NCI-H82 treated with DMSO at 0.1 percent for 48 hours (cell line): ENCODE results near the gene MCM8.

Experiments
- DNase-seq: peaks from one replicate; lab custom pipeline; 2025; ENCODE audit not compliant: unreplicated experiment; lab: John Stamatoyannopoulos, UW

MCM8 gene

GRCh38 chr20:5945963-5946362 is 4.5 kb upstream of the MCM8 start:
- DNase-seq = no peak

- no peak for DNase-seq
Observed at GRCh38 chr20:5947276-5947675, 3.2 kb upstream of the MCM8 start.

DNA sequence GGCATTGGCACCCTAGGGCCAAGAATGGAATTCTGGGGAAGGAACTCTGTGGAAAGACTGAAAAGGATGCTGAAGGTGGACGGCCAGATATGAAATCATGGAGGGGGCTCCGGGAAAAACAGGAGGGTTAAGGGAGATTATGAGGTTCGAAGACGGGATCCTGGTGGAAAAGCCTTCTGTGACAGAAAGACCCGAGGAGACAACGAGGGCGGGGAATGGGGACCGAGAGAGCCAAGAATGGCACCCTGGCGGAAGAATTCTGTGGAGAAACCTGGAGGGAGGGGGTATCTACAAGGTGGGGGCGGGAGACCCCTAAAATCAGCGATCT is 545 bp upstream of the MCM8 start:
- DNase-seq = no peak

DNA sequence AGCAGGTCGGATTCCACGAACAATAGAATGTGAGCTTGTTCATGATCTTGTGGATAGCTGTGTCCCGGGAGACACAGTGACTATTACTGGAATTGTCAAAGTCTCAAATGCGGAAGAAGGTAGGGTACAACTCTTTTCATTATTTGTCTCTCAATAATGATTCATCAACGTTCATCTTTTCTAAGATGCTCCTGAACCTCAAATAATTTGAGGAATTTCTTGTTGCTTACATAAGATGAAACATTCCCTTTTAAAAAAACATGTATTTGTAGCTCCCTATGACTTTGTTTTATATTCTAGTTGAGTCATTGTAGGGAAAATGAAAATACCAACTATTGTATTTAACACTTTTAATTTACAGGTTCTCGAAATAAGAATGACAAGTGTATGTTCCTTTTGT is 17.0 kb downstream of the MCM8 start:
- DNase-seq = no peak

DNA sequence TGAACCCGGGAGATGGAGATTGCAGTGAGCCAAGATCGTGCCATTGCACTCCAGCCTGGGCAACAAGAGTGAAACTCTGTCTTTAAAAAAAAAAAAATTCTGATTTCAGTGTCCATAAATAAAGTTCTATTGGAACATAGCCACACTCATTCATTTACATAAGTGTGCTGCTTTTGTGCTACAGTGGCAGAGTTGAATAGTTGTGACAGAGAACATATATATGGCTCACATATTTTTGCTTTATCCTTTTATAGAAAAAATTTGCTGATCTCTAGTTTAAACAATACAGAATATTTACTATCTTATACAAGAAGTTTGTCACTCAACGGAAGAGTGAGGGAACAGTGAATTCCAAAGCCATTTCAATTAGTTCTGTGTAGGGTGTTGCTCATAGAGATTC is 18.0 kb downstream of the MCM8 start:
- DNase-seq = no peak

GRCh38 chr20:5969348-5969935 is 19.0 kb downstream of the MCM8 start:
- no peak for DNase-seq

DNA sequence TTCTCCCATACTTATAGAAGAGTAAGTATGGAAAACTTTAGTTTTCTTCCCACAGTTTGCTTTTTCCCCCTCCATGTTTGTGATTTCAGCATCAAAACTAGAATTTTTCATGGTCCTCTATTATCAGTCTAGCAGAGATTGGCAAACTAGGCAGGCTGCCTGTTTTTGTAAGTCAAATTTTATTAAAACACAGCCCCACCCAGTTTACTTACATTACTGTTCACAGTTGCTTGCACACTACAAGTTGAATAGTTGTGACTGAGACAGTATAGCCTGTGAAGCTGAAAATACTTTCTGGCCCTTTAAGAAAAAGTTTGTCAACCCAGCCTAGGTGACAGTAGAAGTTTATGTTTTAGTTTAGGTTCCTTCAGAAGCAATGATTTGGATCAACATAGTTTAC is 19.5 kb downstream of the MCM8 start:
- no peak for DNase-seq

DNA sequence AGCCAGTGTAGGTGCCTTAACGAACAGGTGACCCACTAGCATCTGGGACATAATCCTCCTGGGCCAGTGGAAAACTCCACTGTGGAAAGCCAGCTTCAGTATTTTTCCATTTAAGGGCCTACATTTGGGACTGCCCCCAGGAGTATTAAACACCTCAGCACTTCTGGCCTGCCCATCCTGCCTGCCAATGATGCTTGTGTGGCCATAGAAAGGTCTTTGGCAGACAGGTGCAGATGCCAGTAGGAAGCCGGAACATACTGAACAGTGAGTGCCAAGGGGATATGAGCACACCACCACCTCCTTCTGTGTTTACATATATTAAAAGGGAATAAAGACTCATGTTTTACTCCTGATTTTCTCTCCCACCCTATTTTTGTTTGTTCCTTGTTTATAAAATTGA is 19.9 kb downstream of the MCM8 start:
- no peak for DNase-seq

DNA sequence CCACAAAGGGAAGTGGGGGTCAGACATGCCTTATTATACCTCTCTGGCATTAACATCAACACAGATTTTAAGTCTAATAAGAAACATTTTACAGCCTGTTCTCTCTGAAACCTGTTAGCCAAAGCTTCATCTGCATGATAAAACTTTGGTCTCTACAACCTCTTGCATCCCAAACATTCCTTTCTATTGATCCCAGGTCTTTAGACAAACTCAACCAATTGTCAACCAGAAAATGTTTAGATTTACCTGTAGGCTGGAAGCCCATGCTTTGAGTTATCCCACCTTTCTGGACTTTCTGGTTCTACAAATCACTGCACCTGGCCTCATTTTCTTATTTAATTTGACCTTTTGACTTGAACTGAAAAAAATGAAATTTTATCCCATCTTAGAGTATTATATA is 20.8 kb downstream of the MCM8 start:
- DNase-seq = no peak

DNA sequence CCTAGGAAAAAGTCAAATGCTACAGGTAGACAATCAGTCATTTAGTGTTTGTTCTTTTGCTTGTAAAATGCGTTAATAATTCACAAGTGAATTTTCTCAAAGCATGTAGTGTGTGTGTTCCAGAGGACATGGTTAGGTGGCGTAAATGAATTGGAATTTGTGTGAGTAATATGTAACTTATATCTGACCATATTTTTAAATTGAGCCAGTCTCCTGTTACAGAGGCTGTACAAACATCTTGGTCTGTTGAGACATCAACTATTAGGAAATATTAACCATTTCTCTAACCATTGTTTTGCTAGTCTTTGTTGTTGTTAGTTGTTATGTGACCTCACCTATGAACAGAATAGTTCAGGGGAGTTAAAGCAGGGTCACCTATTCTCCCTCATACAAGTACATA is 22.7 kb downstream of the MCM8 start:
- DNase-seq = no peak

DNA sequence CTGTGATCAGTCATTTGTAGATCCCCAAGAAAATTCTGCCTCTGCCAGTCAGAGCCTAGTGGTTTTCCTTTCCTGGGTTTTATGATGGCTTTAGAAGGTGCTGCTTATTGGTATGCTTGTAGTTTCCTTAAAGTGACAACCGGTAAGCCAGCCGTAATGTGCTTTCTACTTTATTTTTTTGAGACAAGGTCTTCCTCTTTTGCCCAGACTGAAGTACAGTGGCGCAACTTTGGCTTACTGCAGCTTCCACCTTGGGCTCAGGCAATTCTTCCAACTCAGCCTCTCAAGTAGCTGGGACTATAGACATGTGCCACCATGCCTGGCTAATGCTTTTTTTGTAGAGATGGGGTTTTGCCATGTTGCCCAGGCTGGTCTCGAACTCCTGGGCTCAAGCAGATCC is 23.5 kb downstream of the MCM8 start:
- no peak for DNase-seq

- no peak for DNase-seq
Observed at GRCh38 chr20:5974531-5974930, 24.1 kb downstream of the MCM8 start.

DNA sequence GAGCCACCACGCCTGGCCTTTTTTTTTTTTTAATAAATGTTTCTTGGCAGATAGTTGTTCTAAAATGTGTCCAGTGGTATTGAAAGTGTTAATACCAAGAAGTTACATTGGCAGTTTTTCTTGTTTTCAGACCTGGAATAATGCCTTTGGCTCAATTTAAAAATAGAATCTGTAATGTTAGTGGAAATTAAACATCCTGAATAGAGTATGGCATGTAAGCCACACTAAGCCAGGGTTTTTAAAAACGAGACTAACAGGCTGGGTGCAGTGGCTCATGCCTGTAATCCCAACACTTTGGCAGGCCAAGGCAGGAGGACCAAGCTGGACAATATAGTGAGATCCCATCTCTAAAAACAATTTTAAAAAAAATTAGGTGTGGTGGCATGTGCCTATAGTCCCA is 25.3 kb downstream of the MCM8 start:
- DNase-seq = no peak

DNA sequence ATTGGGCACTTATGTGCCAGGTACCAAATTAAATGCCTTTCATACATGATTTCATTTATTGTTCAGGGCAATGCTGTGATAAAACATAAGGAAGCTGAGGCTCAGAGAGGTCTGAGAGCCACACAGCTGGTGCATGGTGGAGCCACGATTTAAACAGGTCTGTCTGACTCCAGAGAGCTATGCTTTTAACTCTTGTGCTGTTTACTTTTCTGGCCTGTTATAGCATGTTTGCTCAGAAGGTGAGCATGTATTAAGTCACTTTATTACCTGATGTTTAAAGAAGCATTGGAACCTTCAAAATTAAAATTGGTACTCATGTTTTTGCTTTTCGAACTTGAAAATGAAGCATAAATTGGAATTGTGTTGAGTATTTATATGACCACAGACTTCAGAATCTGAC is 26.8 kb downstream of the MCM8 start:
- DNase-seq = no peak

- no peak for DNase-seq
Observed at GRCh38 chr20:5977975-5978374, 27.5 kb downstream of the MCM8 start.

GRCh38 chr20:5979801-5980200 is 29.3 kb downstream of the MCM8 start:
- DNase-seq = no peak

DNA sequence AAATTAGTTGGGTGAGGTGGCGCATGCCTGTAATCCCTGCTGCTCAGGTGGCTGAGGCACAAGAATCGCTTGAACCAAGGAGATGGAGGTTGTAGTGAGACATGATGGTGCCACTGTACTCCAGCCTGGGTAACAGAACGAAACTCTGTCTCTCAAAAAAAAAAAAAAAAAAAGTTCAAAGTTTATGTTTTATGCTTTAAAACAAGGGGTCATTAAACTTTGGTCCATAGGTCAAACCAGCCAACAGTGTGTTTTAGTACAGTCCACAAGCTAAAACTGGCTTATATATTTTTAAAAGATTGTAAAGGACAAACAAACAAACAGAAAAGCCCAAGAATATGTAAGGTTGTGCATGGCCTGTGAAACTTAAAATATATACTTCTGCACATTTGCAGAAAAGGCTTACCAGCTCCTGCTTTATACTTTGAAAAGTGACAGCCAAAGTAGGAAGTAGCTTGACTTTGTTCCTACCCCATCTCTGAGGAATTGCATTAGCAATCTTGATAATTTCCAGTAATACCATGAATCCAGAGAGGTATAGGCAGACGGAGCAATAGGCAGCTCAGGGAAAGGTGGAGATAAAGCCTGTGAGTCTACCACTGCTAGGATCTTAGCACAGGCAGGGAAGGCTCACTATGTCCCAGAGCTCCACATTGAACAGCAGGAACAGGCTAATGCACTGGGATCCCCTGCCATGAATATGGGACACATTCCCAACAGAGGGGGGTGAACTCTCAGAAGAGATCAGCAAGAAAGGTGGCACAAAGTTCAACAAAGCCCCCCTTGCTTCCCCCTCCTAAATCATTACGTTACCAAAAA is 30.5 kb downstream of the MCM8 start:
- no peak for DNase-seq

DNA sequence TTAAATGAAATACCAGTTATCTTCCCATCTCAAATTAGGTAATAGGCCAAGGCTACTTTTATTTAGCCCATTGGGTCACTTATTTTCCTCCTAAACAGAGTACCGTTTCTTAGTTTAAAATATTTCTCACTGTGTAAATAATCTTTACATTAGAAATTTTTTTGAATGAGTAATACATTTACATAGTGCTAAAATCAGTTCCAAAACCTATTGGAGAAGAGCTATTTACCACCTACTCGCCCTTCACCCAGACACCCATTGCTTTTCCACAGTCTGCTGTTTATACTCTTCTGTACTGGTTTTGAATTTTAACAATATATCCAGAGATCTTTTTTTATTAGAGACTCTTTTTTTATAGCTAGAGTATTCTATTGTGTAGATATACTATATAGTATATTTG is 36.9 kb downstream of the MCM8 start:
- no peak for DNase-seq

- no peak for DNase-seq
Observed at GRCh38 chr20:5989539-5989938, 39.1 kb downstream of the MCM8 start.

GRCh38 chr20:5990946-5991345 is 40.5 kb downstream of the MCM8 start:
- DNase-seq = no peak

GRCh38 chr20:5991623-5992441 is 41.4 kb downstream of the MCM8 start:
- no peak for DNase-seq

- no peak for DNase-seq
Observed at GRCh38 chr20:5996765-5997164, 46.3 kb downstream of the MCM8 start.
